ENCODE measurements around the gene ARHGAP4. TPM values are rescaled to one million over a fixed set of nuclear protein-coding genes. Genes with fewer than 3 reads are reported as not detected.

The ARHGAP4 gene
- total RNA-seq, 1 experiment from 2014 or later, result 67.4 TPM

DNA sequence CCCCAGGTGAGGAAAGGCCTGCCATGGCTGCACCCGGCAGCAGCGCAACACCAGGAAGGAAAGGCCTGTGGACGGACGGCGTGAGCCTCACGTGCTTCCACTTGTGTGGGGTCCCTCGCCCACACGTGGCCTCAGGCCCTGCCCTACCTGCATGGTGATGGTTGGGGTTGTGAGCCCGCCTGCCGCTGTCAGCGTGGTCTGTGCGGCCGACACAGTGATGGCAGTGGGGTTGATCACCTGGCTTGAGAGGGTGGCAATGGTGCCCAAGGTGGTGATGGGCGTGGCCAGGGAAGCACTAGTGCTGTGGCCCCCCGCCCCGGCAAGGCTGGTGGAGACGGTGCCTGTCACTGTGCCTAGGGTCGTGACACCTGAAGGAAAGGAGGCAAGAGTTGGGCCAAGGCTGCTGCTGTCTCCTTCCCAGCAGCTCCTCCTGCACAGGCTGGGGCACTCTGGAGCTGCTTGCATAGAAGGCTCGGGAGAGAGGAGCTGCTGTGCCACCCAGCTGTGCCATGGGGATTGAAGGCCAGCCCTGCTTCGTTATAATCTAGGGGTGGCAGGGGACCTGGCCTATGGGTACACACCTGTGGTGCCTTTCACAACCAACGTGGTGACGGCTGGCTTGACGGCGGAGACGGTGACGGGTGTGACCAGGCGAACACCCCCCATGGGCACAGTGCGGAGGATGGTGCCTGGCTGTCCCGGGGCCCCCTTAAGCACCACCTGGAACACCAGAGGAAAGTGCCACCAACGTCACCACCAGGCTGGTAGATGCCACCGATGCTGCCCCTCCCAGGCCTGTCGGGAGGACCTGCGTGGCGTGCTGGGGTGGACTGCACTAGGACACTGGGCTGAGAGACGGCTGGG is 30.2 kb upstream of the ARHGAP4 start (continued):
- TF ChIP-seq, protein P1, sequence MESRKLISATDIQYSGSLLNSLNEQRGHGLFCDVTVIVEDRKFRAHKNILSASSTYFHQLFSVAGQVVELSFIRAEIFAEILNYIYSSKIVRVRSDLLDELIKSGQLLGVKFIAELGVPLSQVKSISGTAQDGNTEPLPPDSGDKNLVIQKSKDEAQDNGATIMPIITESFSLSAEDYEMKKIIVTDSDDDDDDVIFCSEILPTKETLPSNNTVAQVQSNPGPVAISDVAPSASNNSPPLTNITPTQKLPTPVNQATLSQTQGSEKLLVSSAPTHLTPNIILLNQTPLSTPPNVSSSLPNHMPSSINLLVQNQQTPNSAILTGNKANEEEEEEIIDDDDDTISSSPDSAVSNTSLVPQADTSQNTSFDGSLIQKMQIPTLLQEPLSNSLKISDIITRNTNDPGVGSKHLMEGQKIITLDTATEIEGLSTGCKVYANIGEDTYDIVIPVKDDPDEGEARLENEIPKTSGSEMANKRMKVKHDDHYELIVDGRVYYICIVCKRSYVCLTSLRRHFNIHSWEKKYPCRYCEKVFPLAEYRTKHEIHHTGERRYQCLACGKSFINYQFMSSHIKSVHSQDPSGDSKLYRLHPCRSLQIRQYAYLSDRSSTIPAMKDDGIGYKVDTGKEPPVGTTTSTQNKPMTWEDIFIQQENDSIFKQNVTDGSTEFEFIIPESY (IDR thresholded peaks at IDR 0.05; ENCODE audit: extremely low read depth, insufficient replicate concordance, low read length), result no peak
- TF ChIP-seq SRF (IDR thresholded peaks at IDR 0.05; ENCODE audit: low read depth) (no peak), SIN3A (IDR thresholded peaks at IDR 0.05; ENCODE audit: low read depth) (no peak), RAD21 (IDR thresholded peaks at IDR 0.05; ENCODE audit: low read depth) (no peak)
- TF ChIP-seq, protein P2, sequence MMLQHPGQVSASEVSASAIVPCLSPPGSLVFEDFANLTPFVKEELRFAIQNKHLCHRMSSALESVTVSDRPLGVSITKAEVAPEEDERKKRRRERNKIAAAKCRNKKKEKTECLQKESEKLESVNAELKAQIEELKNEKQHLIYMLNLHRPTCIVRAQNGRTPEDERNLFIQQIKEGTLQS (IDR thresholded peaks at IDR 0.05), result no peak

DNA sequence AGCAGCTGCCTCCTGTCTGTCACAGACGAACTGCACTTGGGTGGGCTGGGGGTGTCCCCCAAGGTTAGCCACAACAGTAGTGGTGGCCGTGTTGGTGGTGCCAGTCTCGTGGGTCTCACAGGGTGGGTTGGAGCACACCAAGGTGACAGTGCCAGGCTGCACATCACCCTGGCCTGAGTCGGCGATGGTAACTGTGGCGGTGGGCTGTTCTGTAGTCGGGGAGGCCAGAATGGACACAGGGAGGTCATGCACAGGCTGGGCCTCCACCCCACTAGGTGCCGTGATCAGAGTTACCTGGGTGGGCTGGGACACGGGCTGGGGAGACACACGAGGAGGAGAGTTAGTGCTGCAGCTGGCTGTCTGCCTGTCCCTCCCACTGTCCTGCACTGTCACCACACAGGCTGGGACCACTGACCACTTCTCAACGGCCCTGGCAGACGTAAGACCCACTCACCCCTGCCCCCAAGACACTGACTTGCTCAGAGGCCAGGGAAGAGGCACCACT is 29.2 kb upstream of the ARHGAP4 start:
- CTCF ChIA-PET, result no interaction called here
- RAD21 ChIA-PET (ENCODE audit: low non-redundant PET in 1 of 2, low total read pairs in 2 of 2, uncharacterized antibody in 2 of 2, unreplicated experiment in 2 of 2), result no interaction called here
- intact Hi-C loops (cut with micrococcal nuclease), result no loop called here
- BruUV-seq (replicated peaks), result no TSS peak
- ATAC-seq (no peak), DNase-seq (ENCODE audit: low read depth, low spot score) (no peak)
- Histone ChIP-seq H3K9ac (ENCODE audit: low read length) (no peak overlapping the region), H4K20me1 (ENCODE audit: insufficient read depth) (no peaks in the 10 kb centered on the region), H3K4me1 (ENCODE audit: control insufficient read depth in 1 of 2, insufficient read depth in 2 of 2, low read length in 2 of 2) (no peaks in the 10 kb centered on the region), H3K27me3 (ENCODE audit: insufficient read depth, low read length) (no peaks in the 10 kb centered on the region), H3K9me3 (ENCODE audit: control insufficient read depth in 1 of 2, insufficient read depth in 1 of 2, low read depth in 1 of 2, low read length in 2 of 2) (no peaks in the 10 kb centered on the region), H3K27ac (ENCODE audit: low read depth, low read length) (no peak overlapping the region), H3K4me2 (ENCODE audit: low read length) (no peak overlapping the region), H3K79me2 (ENCODE audit: insufficient read depth, low read length) (no peaks in the 10 kb centered on the region; the same call in 1 of the 2 replicates), H3K36me3 (ENCODE audit: control insufficient read depth in 1 of 2, insufficient read depth in 2 of 2, low read length in 2 of 2) (peaks cover 0 to 22% of the 10 kb centered on the region in 2 experiments; a peak in 2 of 4 replicates), H3K4me3 (replicated peaks in 1 of 2; ENCODE audit: low read depth in 1 of 2, low read length in 2 of 2) (no peak overlapping the region), H3K9me2 (ENCODE audit: insufficient read depth) (no peaks in the 10 kb centered on the region), H2AFZ (ENCODE audit: low read depth, low read length, poor library complexity, severe bottlenecking) (no peak overlapping the region)
- POLR2A ChIA-PET, result no interaction called here
- TF ChIP-seq EZH2 (IDR thresholded peaks at IDR 0.05) (no peak), YY1 (IDR thresholded peaks at IDR 0.05; ENCODE audit: extremely low read depth, insufficient replicate concordance, low read depth, low read length) (no peak), SIN3A (IDR thresholded peaks at IDR 0.05; ENCODE audit: low read depth) (no peak), ZFX (IDR thresholded peaks at IDR 0.05) (no peak), FOSL1 (IDR thresholded peaks at IDR 0.05; ENCODE audit: low read depth) (no peak), POLR2A (IDR thresholded peaks at IDR 0.05; ENCODE audit: borderline replicate concordance, extremely low read depth, insufficient read depth, insufficient read length) (no peak), SRF (IDR thresholded peaks at IDR 0.05; ENCODE audit: low read depth) (no peak), SP1 (IDR thresholded peaks at IDR 0.05; ENCODE audit: low read depth) (no peak), JUND (IDR thresholded peaks at IDR 0.05) (no peak), EZH2phosphoT487 (IDR thresholded peaks at IDR 0.05; ENCODE audit: borderline replicate concordance) (no peak), ZNF274 (IDR thresholded peaks at IDR 0.05; ENCODE audit: low read depth, low read length) (no peak), POLR2AphosphoS5 (IDR thresholded peaks at IDR 0.05; ENCODE audit: low read depth, low read length) (no peak)
- TF ChIP-seq, protein P3, sequence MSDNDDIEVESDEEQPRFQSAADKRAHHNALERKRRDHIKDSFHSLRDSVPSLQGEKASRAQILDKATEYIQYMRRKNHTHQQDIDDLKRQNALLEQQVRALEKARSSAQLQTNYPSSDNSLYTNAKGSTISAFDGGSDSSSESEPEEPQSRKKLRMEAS (IDR thresholded peaks at IDR 0.05), result no peak
- TF ChIP-seq, protein P4, sequence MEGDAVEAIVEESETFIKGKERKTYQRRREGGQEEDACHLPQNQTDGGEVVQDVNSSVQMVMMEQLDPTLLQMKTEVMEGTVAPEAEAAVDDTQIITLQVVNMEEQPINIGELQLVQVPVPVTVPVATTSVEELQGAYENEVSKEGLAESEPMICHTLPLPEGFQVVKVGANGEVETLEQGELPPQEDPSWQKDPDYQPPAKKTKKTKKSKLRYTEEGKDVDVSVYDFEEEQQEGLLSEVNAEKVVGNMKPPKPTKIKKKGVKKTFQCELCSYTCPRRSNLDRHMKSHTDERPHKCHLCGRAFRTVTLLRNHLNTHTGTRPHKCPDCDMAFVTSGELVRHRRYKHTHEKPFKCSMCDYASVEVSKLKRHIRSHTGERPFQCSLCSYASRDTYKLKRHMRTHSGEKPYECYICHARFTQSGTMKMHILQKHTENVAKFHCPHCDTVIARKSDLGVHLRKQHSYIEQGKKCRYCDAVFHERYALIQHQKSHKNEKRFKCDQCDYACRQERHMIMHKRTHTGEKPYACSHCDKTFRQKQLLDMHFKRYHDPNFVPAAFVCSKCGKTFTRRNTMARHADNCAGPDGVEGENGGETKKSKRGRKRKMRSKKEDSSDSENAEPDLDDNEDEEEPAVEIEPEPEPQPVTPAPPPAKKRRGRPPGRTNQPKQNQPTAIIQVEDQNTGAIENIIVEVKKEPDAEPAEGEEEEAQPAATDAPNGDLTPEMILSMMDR (IDR thresholded peaks at IDR 0.05 in 2 of 3, conservative IDR thresholded peaks at IDR 0.05 in 1 of 3; ENCODE audit: borderline replicate concordance in 1 of 3, insufficient read depth in 1 of 3, low read depth in 2 of 3, low read length in 2 of 3), result no peak
- TF ChIP-seq, protein P1 (IDR thresholded peaks at IDR 0.05; ENCODE audit: extremely low read depth, insufficient replicate concordance, low read length), result no peak
- TF ChIP-seq, protein P2 (IDR thresholded peaks at IDR 0.05), result no peak
